K562 (cell line): ENCODE data around the gene TRAPPC12. TPM values are rescaled to one million over a fixed set of nuclear protein-coding genes. Genes with fewer than 3 reads are reported as not detected.

Source experiments
- ATAC-seq: fragments of 200-7000 bp; cut with Tn5 transposase; 3 replicates; pipeline ENCODE4 v1.9.1; 2020; ENCODE audit warnings: moderate library complexity
- BruUV-seq: library from RNA; stranded (reverse); fragments of 400-500 nt; replicated peaks from 2 replicates; lab custom pipeline; 2021; lab: Mats Ljungman, UMichigan
- CTCF ChIA-PET: fragments of 300-600 bp; formaldehyde crosslinking; extraction: SDS; loops from one replicate; lab custom pipeline; 2021; ENCODE audit warnings: low intra/inter-chr PET ratio; lab: Yijun Ruan, JAX
- POLR2A ChIA-PET: fragments of 300-600, 350-650 bp; sonication (Branson Sonifier 250); formaldehyde crosslinking; extraction: SDS; loops from one replicate; lab custom pipeline; 2021; ENCODE audit warnings: antibody characterized with exemption, inconsistent platforms; lab: Yijun Ruan, JAX
- DNase-seq, 4 experiments: peaks; one replicate each; pipeline versions ENCODE4 v3.0.0 to v3.0.0-alpha.2; 2011 to 2018; ENCODE audit warnings: low spot score in 3 of 4, mixed read lengths in 3 of 4; ENCODE audit errors: extremely low read depth in 1 of 4
- FAIRE-seq: peaks from 2 replicates; lab custom pipeline; 2011; peaks lifted over from hg19 to GRCh38; lab: Jason Lieb, UNC
- H2AFZ ChIP-seq: 2 replicates; pipeline ENCODE4 v1.6.0; 2011; ENCODE audit warnings: low read depth, low read length, control low read depth, inconsistent platforms
- H3K27ac ChIP-seq: fragments of 200-600 bp; 3 replicates; pipeline ENCODE4 v1.8.0; 2011; ENCODE audit warnings: low read depth, mild to moderate bottlenecking, control low read depth, inconsistent platforms, low read length, moderate library complexity, mixed read lengths; ENCODE audit errors: extremely low read depth
- H3K27me3 ChIP-seq, 2 experiments: fragments of 300-600 bp in 1 of 2; 2 replicates in 1 of 2; 3 replicates in 1 of 2; pipeline versions ENCODE4 v1.6.0 to v1.8.0; 2011; ENCODE audit warnings: inconsistent platforms in 2 of 2, low read length in 2 of 2, mild to moderate bottlenecking in 1 of 2, mixed read lengths in 1 of 2, moderate library complexity in 1 of 2; ENCODE audit not compliant: control insufficient read depth in 2 of 2, insufficient read depth in 2 of 2
- H3K36me3 ChIP-seq: fragments of 300-600 bp; 3 replicates; pipeline ENCODE4 v1.8.0; 2011; ENCODE audit warnings: mild to moderate bottlenecking, low read length, inconsistent platforms; ENCODE audit not compliant: control insufficient read depth, insufficient read depth
- H3K4me1 ChIP-seq, 2 experiments: fragments of 200-600 bp in 1 of 2; replicated peaks in 1 of 2; 2 replicates in 1 of 2; 3 replicates in 1 of 2; pipeline versions ENCODE4 v1.5.1 to v1.8.0; 2011; ENCODE audit warnings: inconsistent platforms in 2 of 2, low read length in 2 of 2, mild to moderate bottlenecking in 1 of 2, mixed read lengths in 1 of 2, moderate library complexity in 1 of 2; ENCODE audit not compliant: control insufficient read depth in 2 of 2, insufficient read depth in 2 of 2
- H3K4me2 ChIP-seq: 2 replicates; pipeline ENCODE4 v1.6.1; 2011; ENCODE audit warnings: low read length, control low read depth, inconsistent platforms, mixed read lengths; ENCODE audit not compliant: insufficient read depth
- H3K4me3 ChIP-seq: fragments of 200-600 bp; sonication (generic), shearing (Covaris generic); 2 replicates; pipeline ENCODE4 v1.5.1; 2016; ENCODE audit warnings: control low read depth, inconsistent platforms
- H3K79me2 ChIP-seq: fragments of 200-600 bp; 3 replicates; pipeline ENCODE4 v1.8.0; 2011; ENCODE audit warnings: low read length, inconsistent platforms; ENCODE audit not compliant: control insufficient read depth, insufficient read depth
- H3K9ac ChIP-seq, 2 experiments: 2 replicates each; pipeline versions ENCODE4 v1.6.0 to v1.6.1; 2011; ENCODE audit warnings: low read depth in 2 of 2, low read length in 2 of 2, control low read depth in 1 of 2, inconsistent platforms in 1 of 2, mild to moderate bottlenecking in 1 of 2, mixed read lengths in 1 of 2; ENCODE audit not compliant: insufficient read depth in 1 of 2
- H3K9me1 ChIP-seq: one replicate; pipeline ENCODE4 v1.6.0; 2011; ENCODE audit warnings: inconsistent platforms, mild to moderate bottlenecking, low read length, moderate library complexity; ENCODE audit not compliant: control insufficient read depth, insufficient read depth
- H3K9me3 ChIP-seq: replicated peaks from 2 replicates; pipeline ENCODE4 v1.5.1; 2011; ENCODE audit warnings: low read depth, low read length, inconsistent platforms; ENCODE audit not compliant: control insufficient read depth, insufficient read depth
- H4K20me1 ChIP-seq: replicated peaks from 2 replicates; pipeline ENCODE4 v1.6.1; 2011; ENCODE audit warnings: low read length, inconsistent platforms, mixed read lengths; ENCODE audit not compliant: control insufficient read depth, insufficient read depth
- ATF1 ChIP-seq, 2 experiments: fragments of 450-650 bp in 1 of 2; IDR thresholded peaks; 2 replicates each; pipeline ENCODE4 v1.6.1; 2016; ENCODE audit warnings: missing compliant biosample characterization in 1 of 2, missing genetic modification characterization in 1 of 2
- ESRRB ChIP-seq: fragments of 250-450 bp; sonication (Bioruptor Pico); IDR thresholded peaks from 2 replicates; pipeline ENCODE4 v1.5.0; 2020; ENCODE audit warnings: mild to moderate bottlenecking, moderate library complexity, borderline replicate concordance
- EWSR1 ChIP-seq: fragments of 450-650 bp; IDR thresholded peaks from 2 replicates; pipeline ENCODE4 v1.6.1; 2018; ENCODE audit warnings: borderline replicate concordance, mild to moderate bottlenecking, low read depth, moderate library complexity; ENCODE audit not compliant: partially characterized antibody
- HBP1 ChIP-seq: fragments of 450-650 bp; formaldehyde crosslinking; IDR thresholded peaks from 2 replicates; pipeline ENCODE4 v1.4.0; 2022; ENCODE audit warnings: missing genetic modification characterization
- KAT8 ChIP-seq: fragments of 450-650 bp; IDR thresholded peaks from 2 replicates; pipeline ENCODE4 v1.6.1; 2016; ENCODE audit warnings: low read depth, mild to moderate bottlenecking
- KHSRP ChIP-seq: fragments of 450-650 bp; IDR thresholded peaks from 2 replicates; pipeline ENCODE4 v1.6.1; 2017
- NFATC3 ChIP-seq: fragments of 450-650 bp; IDR thresholded peaks from 2 replicates; pipeline ENCODE4 v1.6.1; 2017; ENCODE audit warnings: mild to moderate bottlenecking
- ZNF431 ChIP-seq: sonication (generic); formaldehyde crosslinking; IDR thresholded peaks from 2 replicates; pipeline ENCODE4 v1.8.0; 2022; ENCODE audit warnings: mild to moderate bottlenecking, missing genetic modification reagents
- ZNF561 ChIP-seq: fragments of 450-650 bp; formaldehyde crosslinking; conservative IDR thresholded peaks from 2 replicates; pipeline ENCODE4 v1.4.0; 2020; ENCODE audit warnings: mild to moderate bottlenecking, moderate library complexity
- ZNF696 ChIP-seq: fragments of 250-450 bp; sonication (Bioruptor Pico); conservative IDR thresholded peaks from 2 replicates; pipeline ENCODE4 v1.4.0; 2020; ENCODE audit warnings: mild to moderate bottlenecking, moderate library complexity
- WGBS: fragments of 100-300 bp; shearing (Covaris generic); methylation state at CpG from one replicate; pipeline ENCODE4 v1.1.6; 2016; ENCODE audit warnings: low coverage, mixed read lengths; ENCODE audit not compliant: insufficient coverage; ENCODE audit errors: missing lambda C conversion rate; 5-methylcytosine and 5-hydroxymethylcytosine counted together
- in situ Hi-C: fragments of 300-500 bp; cut with MboI; formaldehyde crosslinking; loops from 4 replicates; pipeline ENCODE4 v1.15.0; 2018; ENCODE audit warnings: inconsistent platforms, mixed read lengths
- intact Hi-C: fragments of 100-400 bp; cut with micrococcal nuclease; formaldehyde crosslinking; loops from 2 replicates; pipeline ENCODE4 v1.14.2; 2022
- polyA plus RNA-seq, 8 experiments: library from polyadenylated mRNA; depleted of rRNA in 4 of 8; stranded (reverse) in 5 of 8; unstranded in 3 of 8; fragments of >200 nt; fragmentation: Nextera tagmentation in 2 of 8; fragmentation: Illumina TruSeq in 1 of 8; extraction: Ambion mirVana in 2 of 8; extraction: Trizol in 1 of 8; gene quantifications; 2 replicates each; pipeline versions ENCODE4 v1.2.1 to v1.2.3, GENCODE V29; 2011 to 2014; ENCODE audit warnings: inconsistent platforms in 1 of 8, missing spikeins in 1 of 8
- total RNA-seq, 7 experiments: library from RNA; depleted of rRNA in 6 of 7; stranded (reverse); fragments of >200 nt in 6 of 7; fragmentation: Illumina TruSeq in 2 of 7; extraction: Trizol in 2 of 7; gene quantifications; 2 replicates each; pipeline versions ENCODE4 v1.2.1 to v1.2.3, GENCODE V29; 2011 to 2021; ENCODE audit warnings: low replicate concordance in 1 of 7
- TF ChIP-seq, protein P1 (sequence below): fragments of 250-450 bp; sonication (Bioruptor Pico); IDR thresholded peaks from 2 replicates; pipeline ENCODE4 v1.4.0; 2020; ENCODE audit warnings: mild to moderate bottlenecking, moderate library complexity

TRAPPC12 gene
- total and polyA plus RNA-seq, 9 of the 15 experiments (the other 6 are each of a cell fraction or from before 2014, with no cell fraction given) = 8.0 to 75.2 (median 39.1) TPM

DNA sequence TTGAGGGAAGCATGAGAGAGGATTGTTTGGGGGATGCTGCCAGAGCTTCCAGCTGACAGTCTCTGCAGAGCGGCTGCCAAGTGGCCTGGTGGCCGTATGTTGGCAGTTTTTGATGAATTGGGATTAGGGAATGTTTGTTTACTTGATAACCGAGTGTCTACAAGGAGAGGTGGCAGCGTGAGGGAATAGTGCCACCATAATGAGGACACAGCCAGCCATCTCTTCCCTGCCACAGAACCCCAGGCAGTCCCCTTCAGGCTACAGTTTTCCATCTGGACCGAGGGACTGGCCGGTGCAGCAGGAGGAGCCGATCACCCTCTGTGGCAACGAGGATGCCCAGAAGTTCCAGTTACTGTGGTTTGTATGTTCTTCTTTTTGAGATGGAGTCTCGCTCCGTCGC lies 55.2 kb downstream of the TRAPPC12 start:
- H4K20me1 ChIP-seq = no peaks in the 10 kb centered on the region
- intact Hi-C loops (no loop called here), in situ Hi-C loops (no loop called here)
- FAIRE-seq = no peak
- no peak overlapping the region for H2AFZ ChIP-seq
- H3K27me3 ChIP-seq = no peaks in the 10 kb centered on the region
- 92% methylated on average over 11 of the region's 11 CpGs for WGBS
- H3K4me2 ChIP-seq = no peak overlapping the region
- H3K9me1 ChIP-seq = no peaks in the 10 kb centered on the region
- no peak for ATAC-seq
- POLR2A ChIA-PET = interaction anchor here (0.5 kb wide), 1 partner anchor 12 kb away, joined by 3 read pairs; no protein-coding TSS in a partner anchor
- H3K9ac ChIP-seq = no peak overlapping the region
- H3K27ac ChIP-seq = no peak overlapping the region
- BruUV-seq = no TSS peak
- CTCF ChIA-PET = no interaction called here
- no peak for DNase-seq
- no peaks in the 10 kb centered on the region for H3K4me1 ChIP-seq
- no peaks in the 10 kb centered on the region for H3K79me2 ChIP-seq
- H3K4me3 ChIP-seq = no peak overlapping the region
- H3K9me3 ChIP-seq = no peaks in the 10 kb centered on the region
- H3K36me3 ChIP-seq = peaks cover 39% of the 10 kb centered on the region; the same call in 1 of the 3 replicates
- TF ChIP-seq ESRRB (CRISPR knock-in tag) = no peak
- TF ChIP-seq, protein P1, sequence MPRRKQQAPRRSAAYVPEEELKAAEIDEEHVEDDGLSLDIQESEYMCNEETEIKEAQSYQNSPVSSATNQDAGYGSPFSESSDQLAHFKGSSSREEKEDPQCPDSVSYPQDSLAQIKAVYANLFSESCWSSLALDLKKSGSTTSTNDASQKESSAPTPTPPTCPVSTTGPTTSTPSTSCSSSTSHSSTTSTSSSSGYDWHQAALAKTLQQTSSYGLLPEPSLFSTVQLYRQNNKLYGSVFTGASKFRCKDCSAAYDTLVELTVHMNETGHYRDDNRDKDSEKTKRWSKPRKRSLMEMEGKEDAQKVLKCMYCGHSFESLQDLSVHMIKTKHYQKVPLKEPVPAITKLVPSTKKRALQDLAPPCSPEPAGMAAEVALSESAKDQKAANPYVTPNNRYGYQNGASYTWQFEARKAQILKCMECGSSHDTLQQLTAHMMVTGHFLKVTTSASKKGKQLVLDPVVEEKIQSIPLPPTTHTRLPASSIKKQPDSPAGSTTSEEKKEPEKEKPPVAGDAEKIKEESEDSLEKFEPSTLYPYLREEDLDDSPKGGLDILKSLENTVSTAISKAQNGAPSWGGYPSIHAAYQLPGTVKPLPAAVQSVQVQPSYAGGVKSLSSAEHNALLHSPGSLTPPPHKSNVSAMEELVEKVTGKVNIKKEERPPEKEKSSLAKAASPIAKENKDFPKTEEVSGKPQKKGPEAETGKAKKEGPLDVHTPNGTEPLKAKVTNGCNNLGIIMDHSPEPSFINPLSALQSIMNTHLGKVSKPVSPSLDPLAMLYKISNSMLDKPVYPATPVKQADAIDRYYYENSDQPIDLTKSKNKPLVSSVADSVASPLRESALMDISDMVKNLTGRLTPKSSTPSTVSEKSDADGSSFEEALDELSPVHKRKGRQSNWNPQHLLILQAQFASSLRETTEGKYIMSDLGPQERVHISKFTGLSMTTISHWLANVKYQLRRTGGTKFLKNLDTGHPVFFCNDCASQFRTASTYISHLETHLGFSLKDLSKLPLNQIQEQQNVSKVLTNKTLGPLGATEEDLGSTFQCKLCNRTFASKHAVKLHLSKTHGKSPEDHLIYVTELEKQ (CRISPR knock-in tag) = no peak
- no peak for TF ChIP-seq KAT8
- no peak for TF ChIP-seq HBP1
- TF ChIP-seq ZNF431 (CRISPR knock-in tag) = no peak
- no peak for TF ChIP-seq EWSR1
- TF ChIP-seq NFATC3 = no peak
- no peak for TF ChIP-seq ZNF696
- no peak for TF ChIP-seq ZNF561 (CRISPR knock-in tag)
- no peak for TF ChIP-seq KHSRP
- no peak for TF ChIP-seq ATF1 (CRISPR knock-in tag; IDR thresholded peaks at IDR 0.05)
- no peak for TF ChIP-seq ATF1 (tag; IDR thresholded peaks at IDR 0.05)
